ENCODE data around the gene MYG1.
A peak's percentile ranks its signal among the peaks of the same experiment; 100 is the strongest.

Gene MYG1, protein sequence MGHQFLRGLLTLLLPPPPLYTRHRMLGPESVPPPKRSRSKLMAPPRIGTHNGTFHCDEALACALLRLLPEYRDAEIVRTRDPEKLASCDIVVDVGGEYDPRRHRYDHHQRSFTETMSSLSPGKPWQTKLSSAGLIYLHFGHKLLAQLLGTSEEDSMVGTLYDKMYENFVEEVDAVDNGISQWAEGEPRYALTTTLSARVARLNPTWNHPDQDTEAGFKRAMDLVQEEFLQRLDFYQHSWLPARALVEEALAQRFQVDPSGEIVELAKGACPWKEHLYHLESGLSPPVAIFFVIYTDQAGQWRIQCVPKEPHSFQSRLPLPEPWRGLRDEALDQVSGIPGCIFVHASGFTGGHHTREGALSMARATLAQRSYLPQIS

GRCh38 chr12:53299454-53300180 is at the start of gene MYG1:
Gene MYG1, plus strand, starts transcription at chr12:53299695. Its CDS starts 43 bp downstream, at chr12:53299738.
- peak within 1 kb of the TSS; percentile 99 for H3K4me3 ChIP-seq (ENCODE audit: low read depth, low read length)

DNA sequence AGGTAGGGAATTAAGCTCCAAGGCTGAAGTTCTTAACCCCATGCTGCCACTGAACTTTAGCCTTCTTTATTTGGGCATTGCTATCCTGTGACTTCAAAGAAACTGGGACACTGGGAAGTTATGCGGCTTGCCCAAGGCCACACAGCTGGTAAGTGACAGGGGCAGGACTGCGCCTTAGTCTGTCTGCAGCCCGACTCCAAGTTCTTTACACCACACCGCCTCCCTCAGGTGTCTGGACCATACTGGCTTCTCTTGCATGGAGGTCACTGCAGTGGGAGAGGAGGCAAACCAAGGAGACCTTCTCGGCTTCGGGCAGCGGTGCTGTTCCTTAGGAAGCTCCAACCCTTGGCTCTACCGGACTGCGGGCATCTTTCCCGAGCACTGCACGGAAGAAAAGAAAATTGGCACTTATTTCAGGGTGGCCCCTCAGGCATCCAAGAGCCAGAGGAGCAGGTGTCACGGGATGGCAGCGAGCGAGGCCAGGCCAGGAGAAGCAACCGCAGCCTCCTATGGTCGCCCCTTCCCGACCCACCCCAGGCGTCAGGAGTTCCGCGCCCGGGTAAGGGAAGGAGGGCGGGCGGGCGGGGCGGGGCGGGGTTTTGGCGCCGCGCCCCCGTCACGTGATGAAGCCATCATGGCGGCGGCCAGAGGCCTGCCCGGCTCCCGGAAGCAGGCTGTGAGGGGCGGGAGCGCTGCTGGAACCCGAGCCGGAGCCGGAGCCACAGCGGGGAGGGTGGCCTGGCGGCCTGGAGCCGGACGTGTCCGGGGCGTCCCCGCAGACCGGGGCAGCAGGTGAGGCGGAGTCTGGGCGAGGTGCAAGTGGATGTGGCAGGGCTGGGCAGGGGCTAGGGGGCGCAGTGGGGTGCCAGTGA is 47.8 kb upstream of the MYG1 start:
- peak overlapping the region; percentile 89 for H3K4me3 ChIP-seq (ENCODE audit: low read depth, low read length)

- peak overlapping the region; percentile 89 for H3K4me3 ChIP-seq (ENCODE audit: low read depth, low read length)
Measured at GRCh38 chr12:53252349-53252916, 47.1 kb upstream of the MYG1 start.

GRCh38 chr12:53253298-53253697 is 46.2 kb upstream of the MYG1 start:
- no peak overlapping the region for H3K4me3 ChIP-seq (ENCODE audit: low read depth, low read length)

- H3K4me3 ChIP-seq (ENCODE audit: low read depth, low read length), result no peak overlapping the region
Measured at GRCh38 chr12:53254816-53255545, 44.5 kb upstream of the MYG1 start.

DNA sequence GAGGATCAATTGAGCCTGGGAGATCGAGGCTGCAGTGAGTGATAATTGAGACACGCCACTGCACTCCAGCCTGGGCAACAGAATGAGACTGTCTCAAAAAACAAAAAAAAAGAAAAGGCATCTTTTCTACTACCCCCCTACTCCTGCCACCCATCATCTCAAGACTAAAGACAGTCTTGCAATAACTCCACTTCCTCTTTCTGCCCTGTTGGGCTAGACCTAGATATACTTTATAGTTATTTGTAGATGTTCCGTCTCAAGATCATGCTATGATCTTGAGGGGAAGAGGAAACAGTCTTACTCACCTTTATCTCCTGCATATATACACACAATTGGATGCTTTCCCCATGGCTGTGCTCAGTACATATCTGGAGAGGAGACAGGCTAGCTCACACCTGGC is 43.5 kb upstream of the MYG1 start:
- no peak overlapping the region for H3K4me3 ChIP-seq (ENCODE audit: low read depth, low read length)

GRCh38 chr12:53258541-53259539 is 40.7 kb upstream of the MYG1 start:
- no peak overlapping the region for H3K4me3 ChIP-seq (ENCODE audit: low read depth, low read length)

- no peak overlapping the region for H3K4me3 ChIP-seq (ENCODE audit: low read depth, low read length)
Measured at GRCh38 chr12:53259891-53260290, 39.6 kb upstream of the MYG1 start.

GRCh38 chr12:53265783-53266182 is 33.7 kb upstream of the MYG1 start:
- no peak overlapping the region for H3K4me3 ChIP-seq (ENCODE audit: low read depth, low read length)

- no peak overlapping the region for H3K4me3 ChIP-seq (ENCODE audit: low read depth, low read length)
Measured at GRCh38 chr12:53267306-53267998, 32.0 kb upstream of the MYG1 start.

- peak within 1 kb of the TSS; percentile 94 for H3K4me3 ChIP-seq (ENCODE audit: low read depth, low read length)
Measured at GRCh38 chr12:53267999-53268629, 31.4 kb upstream of the MYG1 start, which contains the start of gene ESPL1. Gene ESPL1, plus strand, starts transcription at chr12:53268299. Its CDS starts 468 bp downstream, at chr12:53268767.

DNA sequence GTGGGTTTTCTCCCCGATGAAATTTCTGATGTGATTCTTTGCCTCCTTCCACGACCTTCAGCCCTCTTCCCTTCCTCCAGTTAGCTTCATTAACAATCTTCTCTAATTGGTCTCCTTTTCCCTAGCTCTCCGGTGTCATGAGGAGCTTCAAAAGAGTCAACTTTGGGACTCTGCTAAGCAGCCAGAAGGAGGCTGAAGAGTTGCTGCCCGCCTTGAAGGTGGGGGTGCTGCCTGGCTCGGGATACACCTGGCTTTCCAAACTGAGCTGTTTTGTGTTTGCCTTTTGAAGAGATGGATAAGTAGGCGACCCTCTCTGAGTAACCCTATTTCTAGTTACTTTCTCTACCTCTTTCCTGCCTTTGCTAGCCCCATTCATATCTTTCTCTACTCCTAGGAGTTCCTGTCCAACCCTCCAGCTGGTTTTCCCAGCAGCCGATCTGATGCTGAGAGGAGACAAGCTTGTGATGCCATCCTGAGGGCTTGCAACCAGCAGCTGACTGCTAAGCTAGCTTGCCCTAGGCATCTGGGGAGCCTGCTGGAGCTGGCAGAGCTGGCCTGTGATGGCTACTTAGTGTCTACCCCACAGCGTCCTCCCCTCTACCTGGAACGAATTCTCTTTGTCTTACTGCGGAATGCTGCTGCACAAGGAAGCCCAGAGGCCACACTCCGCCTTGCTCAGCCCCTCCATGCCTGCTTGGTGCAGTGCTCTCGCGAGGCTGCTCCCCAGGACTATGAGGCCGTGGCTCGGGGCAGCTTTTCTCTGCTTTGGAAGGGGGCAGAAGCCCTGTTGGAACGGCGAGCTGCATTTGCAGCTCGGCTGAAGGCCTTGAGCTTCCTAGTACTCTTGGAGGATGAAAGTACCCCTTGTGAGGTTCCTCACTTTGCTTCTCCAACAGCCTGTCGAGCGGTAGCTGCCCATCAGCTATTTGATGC is 30.6 kb upstream of the MYG1 start:
- peak overlapping the region; percentile 94 for H3K4me3 ChIP-seq (ENCODE audit: low read depth, low read length)

DNA sequence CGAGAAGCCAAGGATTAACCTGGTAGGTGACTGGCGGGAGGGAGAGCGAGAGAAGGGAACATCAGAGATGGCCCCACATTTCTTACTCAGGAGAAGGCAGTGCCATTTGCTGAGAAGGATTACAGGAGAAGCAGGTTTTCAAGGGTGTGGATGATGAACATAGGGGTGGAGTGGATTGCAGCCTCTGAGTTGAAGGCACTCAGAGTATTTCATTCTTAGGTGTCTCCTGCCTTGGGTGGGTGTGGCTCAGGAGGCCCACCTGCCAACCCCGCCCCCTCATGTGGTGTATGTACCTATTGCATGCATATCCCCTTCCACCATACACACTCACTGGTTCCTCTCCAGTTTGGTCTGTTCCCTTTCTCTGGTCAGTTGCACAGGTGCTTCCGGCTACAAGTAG is 25.1 kb upstream of the MYG1 start:
- H3K4me3 ChIP-seq (ENCODE audit: low read depth, low read length), result no peak overlapping the region

DNA sequence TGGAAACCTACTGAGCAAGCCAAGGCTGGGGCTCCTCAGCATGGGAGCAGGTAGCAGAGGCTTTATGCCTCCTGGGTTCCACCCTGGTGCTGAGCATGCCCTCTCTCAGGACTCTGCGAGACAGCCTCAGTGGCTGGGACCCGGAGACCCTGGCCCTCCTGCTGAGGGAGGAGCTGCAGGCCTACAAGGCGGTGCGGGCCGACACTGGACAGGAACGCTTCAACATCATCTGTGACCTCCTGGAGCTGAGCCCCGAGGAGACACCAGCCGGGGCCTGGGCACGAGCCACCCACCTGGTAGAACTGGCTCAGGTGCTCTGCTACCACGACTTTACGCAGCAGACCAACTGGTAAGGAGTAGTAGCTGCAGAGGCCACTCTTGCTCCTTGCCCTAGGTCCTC is 23.0 kb upstream of the MYG1 start:
- no peak overlapping the region for H3K4me3 ChIP-seq (ENCODE audit: low read depth, low read length)

- no peak overlapping the region for H3K4me3 ChIP-seq (ENCODE audit: low read depth, low read length)
Measured at GRCh38 chr12:53277981-53278380, 21.5 kb upstream of the MYG1 start.

- no peak overlapping the region for H3K4me3 ChIP-seq (ENCODE audit: low read depth, low read length)
Measured at GRCh38 chr12:53279283-53279869, 20.1 kb upstream of the MYG1 start.

Measured in iPS-11a (cell line).